Astrocyte (in vitro differentiated cells and primary cell): ENCODE measurements around the gene ZFP3.

Source experiments
- CTCF ChIP-seq: IDR thresholded peaks from 2 replicates; pipeline ENCODE4 v1.5.1; 2011; ENCODE audit warnings: low read depth, mild to moderate bottlenecking, inconsistent platforms, low read length, moderate library complexity; ENCODE audit not compliant: insufficient read depth
- EZH2 ChIP-seq: IDR thresholded peaks from 2 replicates; pipeline ENCODE4 v1.6.1; 2012; ENCODE audit warnings: mild to moderate bottlenecking, low read length, inconsistent platforms; ENCODE audit not compliant: insufficient read depth

GRCh38 chr17:5069724-5070123 lies 8.5 kb upstream of the ZFP3 start:
- no peak for TF ChIP-seq EZH2
- TF ChIP-seq CTCF = no peak
